LoVo (cell line): ENCODE results near the gene MINK1.

Experiments
- DNase-seq: peaks from one replicate; pipeline ENCODE4 v3.0.0-alpha.2; 2016; ENCODE audit warnings: low spot score

Gene MINK1

DNA sequence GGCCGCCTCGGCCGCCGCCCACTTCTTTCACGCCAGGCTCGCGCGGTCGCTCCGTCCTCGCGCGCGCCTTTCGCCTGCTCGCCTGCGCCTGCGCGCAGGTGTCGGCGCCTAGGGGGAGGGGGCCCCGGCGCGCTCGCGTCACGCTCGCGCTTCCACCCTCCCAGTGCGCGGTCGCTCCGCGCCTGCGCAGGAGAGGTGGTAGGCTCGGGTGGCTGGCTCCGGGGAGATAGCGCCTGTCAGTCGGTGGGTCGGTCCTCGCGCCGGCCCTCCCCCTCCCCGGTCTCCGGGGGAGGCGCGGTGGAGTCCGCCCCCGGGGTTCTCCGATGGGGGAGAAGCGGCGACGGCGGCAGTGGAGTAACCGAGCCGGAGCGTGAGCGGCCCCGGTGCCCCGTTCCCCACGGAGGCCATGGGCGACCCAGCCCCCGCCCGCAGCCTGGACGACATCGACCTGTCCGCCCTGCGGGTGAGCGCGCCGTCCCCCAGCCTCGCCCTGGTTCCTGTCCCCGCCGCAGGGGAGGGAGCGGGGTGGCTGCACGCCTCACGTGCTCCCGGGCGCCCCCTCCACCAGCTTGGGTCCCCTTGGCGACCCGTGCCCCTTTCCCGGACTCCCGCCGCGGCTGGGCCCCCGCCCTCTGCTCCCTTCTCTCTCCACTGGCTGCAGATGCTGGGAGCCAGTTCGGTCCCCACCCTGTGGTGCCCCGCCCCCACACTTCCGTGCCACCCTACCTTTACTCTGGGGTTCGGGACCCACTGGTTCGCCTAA lies at the start of gene MINK1:
MINK1 (plus strand) TSS at position 163 of the 763 bp plus-strand sequence; CDS start at position 407, 244 bp downstream.
- DNase-seq, result peak; percentile 96

DNA sequence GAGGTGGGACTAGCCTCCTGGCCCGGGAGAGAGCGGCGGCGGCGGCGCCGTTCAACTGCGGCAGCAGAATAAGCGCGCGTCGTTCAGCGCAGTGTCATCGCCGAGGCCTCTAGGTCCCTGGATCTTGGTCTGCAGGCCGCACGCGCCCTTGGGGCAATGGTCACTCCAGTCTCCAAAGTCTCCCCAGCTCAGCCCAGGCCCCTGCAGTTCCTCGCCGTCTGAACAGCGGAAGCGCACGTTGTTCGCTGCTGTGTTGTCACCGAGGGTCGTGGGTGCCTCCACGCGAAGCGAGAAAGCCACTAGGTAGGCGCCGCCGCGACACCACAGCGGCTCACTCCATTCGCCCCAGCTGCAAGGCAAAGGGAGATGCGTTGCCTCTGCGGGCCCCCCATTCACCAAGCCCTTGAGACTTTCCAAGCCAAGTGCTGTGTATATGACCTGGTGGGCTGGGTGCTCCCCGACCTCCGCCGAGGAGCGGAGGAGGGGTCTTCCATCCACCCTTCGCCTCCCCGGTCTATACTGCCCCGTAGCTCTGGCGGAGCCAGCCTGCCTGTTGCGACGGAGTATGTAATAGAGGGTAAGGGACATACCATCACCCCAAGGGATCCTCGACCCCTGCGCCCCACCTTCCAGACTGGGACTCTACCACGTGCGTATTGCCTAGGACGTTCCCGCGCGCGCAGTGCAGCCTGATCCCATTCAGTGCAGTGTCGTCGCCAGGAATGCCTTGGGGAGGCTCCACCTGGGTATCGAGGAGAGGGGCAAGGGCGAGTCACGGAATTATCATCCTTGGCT lies 47.6 kb upstream of the MINK1 start:
- DNase-seq, result no peak

DNA sequence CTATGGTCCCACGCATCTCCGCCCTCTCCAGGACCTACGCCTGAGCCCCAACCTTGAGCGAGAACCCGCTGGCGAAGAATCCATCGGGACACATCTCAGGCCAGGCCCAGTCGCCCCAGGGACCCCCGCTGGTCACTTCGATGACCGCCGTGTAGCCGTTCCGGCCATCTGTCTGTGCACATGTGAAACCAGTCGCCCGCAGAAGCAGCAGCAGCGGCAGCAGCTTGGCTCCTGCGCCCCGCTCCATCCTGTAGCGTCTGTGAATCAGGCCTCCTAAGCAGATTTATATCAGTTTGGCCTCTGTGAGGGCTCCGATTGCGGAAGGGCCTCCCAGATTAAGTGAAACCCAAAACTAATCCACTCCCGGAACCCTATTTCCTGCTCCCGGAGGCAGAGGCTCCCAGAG lies 47.0 kb upstream of the MINK1 start, which contains the start of gene VMO1:
VMO1 (minus strand) TSS at position 259 of the 406 bp plus-strand sequence; CDS start at position 247, 12 bp downstream.
- no peak for DNase-seq

DNA sequence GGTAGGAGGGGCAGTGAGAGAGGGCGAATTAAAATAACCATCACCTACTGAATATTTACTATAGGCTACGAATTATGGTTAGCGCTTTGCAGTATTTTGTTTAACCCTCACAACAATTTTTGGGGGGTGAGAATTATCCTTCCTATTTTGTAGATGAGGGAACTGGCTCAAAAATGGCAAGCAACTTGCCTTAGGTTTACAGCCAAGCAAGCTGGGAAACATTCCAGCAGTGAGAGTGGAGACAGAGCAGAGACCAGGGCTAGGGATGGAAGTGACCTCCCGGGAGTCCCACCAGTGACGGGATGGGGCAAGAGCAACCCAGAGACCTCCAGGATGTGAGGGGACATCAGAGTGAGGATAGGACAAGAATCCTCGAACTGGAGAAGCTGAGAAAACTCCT lies 46.6 kb upstream of the MINK1 start:
- no peak for DNase-seq

DNA sequence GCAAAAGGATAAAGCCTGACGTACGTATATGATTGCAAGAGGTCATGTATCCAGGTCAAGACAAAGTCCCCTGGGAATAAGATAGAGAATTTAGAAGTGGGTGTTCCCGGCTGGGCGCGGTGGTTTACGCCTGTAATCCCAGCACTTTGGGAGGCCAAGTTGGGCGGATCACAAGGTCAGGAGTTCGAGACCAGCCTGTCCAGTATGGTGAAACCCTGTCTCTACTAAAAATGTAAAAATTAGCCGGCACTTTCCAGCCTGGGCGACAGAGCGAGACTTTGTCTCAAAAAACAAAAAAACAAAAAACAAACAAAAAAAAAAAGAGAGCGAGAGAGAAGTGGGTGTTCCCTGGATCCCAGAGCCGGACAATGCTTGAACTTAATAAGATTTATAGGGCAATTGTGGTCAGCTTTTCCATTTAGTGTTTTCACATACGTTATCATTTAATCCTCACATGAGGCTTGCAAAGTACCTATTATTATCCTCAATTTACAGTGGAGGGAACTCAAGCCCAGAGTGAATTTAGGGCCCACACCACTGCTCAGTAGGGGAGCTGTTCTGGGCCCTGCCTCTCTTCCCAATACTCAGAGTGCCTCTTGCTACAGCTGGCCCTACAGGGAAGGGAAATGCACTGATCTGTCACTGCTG lies 44.9 kb upstream of the MINK1 start:
- DNase-seq, result no peak

DNA sequence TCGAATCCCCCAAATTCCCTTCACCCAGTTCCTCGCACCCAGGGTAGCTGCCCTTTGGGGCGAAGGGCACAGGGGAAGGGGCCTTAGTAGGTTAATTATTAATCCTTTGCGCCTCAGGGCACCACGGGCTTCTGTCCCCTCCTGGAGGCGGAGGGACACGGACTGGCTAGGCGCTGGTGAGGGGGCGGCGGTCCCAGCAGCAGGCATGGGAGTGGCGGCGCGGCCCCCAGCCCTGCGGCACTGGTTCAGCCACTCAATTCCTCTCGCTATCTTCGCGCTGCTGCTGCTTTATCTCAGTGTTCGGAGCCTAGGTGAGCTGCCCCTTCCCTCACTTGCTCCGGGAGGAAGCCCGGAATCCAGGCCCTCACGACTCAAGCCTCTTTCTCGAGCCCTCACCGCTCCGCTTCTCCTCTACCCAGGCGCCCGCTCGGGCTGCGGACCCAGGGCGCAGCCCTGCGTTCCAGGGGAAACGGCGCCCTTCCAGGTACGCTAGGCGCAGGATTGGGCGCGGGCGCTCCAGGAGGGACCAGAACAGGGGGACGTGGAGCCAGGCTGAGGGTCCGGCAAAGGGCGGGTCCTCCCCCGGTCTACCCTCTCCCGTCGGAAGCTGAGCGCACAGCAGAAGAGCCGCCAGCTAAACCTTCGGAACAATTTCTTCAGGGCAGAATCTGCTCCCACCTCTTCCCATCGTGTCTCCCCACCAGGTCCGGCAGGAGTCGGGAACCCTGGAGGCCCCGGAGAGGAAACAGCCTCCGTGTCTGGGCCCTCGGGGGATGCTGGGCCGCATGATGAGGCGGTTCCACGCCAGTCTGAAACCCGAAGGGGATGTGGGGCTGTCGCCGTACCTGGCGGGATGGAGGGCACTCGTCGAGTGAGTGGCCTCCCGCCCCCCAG lies 44.1 kb upstream of the MINK1 start, which contains the start of gene GLTPD2:
GLTPD2 (plus strand) TSS at position 158 of the 894 bp plus-strand sequence; CDS start at position 206, 48 bp downstream.
- DNase-seq, result no peak

DNA sequence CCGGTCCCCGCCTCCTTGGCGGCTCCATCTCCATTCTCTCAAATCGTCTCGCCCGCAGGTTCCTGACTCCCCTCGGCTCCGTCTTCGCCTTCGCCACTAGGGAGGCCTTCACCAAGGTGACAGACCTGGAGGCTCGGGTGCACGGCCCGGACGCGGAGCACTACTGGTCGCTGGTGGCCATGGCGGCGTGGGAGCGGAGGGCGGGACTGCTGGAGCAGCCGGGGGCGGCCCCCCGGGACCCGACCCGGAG lies 43.5 kb upstream of the MINK1 start:
- no peak for DNase-seq

DNA sequence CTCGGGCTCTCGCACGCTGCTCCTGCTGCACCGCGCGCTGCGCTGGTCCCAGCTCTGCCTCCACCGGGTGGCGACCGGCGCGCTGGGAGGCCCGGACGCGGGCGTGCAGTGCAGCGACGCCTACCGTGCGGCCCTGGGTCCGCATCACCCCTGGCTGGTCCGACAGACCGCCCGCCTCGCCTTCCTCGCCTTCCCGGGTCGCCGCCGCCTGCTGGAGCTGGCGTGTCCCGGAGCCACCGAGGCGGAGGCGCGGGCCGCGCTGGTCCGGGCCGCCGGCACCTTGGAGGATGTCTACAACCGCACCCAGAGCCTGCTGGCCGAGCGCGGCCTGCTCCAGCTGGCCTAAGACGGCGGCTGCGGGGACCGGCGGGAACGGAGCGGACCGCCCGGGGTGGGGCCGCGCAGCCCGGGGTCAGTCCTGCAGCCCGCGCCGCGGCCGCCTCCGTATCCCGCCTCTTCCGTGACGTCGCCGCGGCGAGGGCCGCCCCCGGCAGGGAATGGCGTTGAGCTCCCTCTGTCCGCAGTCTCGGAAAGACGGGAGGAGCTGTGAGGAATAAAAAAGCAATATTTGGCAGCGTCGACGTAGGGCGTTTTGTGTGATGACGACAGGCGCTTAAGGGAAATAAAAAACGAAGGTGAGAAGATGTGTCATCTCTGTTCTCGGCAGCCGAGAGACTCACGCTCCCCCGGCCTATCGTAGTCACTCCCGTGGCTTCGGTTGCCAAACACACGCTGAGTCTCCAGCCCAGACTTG lies 43.0 kb upstream of the MINK1 start:
- peak; percentile 88 for DNase-seq

DNA sequence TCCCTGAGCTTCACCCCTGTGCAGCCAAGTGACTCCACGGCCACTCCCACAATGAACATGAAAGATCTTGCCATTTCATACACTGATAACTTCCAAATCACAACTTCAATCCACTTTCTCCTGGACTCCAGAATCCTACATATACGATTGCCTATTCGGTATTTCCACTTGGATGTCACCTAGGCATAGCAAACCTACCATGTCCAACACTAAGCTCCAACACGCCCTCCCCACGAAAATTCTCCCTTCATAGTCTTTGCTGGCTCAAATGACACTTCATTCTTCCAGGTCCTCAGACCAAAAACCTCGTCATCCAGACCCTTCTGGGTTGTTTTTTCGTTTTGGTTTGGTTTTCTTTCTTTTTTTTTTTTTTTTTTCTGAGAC lies 42.4 kb upstream of the MINK1 start:
- no peak for DNase-seq

DNA sequence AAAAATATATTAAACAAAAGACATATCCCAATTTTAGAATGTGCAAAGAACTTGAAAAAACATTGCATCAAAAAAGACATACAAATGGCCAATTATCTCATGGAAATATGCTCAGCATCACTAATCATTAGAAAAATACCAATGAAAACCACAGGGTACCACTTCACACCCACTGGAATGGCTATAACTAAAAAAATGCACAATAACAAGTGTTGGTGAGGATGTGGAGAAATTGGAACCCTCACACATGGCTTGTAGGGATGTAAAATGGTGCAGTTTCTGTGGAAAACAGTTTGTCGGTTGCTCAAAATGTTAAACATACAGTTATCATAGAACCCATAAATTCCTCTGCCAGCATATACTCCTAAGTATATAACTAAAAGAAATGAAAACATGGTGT lies 38.0 kb upstream of the MINK1 start:
- DNase-seq, result no peak

DNA sequence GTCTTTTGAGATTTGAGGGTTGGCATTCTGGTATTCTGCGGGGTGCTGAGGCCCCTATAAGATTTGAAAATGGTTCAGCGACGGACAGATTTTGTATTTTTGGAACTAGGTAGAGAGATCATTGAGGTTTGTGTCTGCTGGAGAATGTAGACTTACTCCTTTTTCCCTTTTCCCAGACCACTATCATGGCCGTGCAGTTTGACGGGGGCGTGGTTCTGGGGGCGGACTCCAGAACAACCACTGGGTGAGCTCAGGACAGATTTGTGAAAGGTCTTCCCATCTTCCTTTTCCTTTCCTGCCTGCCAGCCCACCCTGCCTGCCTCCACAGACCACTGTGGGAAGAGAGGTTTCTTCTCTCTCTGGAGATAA lies 36.6 kb upstream of the MINK1 start:
- DNase-seq, result no peak

DNA sequence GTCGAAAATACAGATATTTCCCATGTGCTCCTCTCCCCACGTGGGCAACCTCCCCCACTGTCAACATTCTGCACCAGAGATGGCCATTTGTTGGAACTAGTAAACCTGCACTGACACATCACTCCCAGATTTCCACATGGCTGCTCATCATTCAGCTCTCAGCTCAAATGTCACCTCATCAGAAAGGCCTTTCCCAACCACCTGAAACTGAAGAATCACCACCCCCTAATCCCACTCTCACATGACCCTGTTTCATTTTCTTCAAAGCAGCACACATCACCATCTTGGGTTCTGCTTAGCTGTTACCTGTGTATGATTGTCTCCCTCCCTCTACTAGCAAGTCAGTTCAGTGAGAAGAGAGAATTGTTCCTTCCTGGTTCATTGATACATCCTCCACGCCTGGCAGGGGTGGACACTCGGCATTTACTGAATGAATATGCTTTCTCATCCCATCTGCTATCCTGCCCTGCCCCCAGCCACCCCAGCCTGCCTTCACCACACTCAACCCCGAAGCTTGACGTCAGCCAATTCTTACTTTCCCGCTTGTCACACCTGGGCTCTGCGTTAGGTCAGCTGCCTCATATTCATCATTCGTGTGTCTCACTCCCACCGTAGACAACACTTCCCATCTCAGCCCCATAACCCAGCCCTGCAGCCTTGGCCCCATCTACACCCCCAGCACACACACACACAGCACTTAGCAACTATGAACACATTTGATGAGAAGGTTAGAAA lies 32.5 kb upstream of the MINK1 start:
- DNase-seq, result no peak

DNA sequence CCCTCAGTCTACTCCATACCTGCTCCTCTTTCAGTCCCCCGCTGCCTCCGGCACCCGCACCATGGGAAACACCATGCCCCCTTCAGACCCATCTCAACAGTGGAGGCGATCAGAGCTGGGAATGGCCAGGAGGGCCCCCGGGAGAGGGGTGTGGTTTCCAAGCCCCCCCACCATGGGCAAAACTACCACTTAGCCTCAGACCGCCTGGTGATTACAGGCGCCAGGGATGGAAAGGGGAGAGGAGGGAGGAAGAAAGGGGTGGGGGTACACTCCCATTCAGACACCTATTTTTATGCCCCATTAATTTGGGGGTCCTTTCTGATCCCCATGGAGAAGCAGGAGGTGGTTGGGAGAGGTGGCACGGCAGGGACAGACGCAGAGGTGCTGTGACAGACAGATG lies 30.9 kb upstream of the MINK1 start, which contains the start of gene C17orf114:
C17orf114 (minus strand) TSS at position 101 of the 400 bp plus-strand sequence.
- no peak for DNase-seq

DNA sequence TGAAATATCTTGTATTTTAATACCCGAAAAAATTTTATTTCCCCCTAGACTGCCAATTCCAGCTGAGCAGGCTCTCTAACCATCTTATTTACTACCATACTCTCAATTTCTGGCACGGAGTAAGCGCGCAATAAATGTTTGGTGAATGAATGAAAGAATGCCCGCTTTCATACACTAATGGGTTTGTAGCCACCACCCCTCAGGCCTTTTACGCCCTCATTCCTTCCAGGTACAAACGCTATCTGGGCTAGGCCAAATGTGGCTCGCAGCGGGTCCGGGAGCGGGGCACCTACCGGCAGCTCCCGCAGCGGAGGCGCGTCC lies 26.7 kb upstream of the MINK1 start:
- DNase-seq, result peak; percentile 29

DNA sequence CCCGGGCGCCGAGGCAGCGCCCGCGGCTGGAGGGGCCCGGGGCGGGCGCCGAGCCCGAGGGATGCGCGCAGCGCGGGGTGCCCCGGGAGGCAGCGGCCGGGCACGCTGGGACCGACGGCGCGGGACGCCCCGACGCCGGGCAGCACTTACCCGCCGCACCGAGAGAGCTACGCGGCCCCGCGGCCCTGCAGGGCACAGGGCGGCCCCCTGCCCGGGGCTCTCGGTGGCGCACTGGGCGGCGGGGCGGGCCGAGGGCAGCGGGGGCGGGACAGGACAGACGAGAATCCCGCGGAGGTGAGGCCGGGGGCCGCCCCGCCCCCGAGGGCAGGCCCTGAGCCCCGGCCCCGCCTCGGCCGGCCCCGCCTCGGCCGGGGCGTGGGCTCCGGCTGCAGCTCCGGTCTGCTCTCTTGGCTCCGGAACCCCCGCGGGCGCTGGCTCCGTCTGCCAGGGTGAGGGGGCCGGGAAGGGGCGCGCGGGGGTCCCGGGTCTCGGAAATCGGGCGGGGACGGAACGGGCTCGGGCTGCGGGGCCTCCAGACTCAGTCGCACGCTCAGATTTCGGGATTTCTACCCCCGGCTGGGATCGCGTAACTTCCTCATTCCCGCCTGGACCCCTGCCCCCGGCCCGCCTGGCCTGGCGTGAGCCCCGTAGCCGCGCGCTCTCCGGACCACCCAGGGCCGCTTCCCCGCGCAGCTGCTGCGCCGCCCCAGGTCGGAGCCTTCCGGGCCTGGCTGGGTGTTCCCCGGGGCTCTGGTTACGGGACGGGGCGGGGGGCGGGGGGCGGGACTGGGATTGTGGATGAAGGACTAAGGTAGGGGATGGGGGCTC lies 26.1 kb upstream of the MINK1 start, which contains the start of gene PLD2:
PLD2 (plus strand) TSS at position 376 of the 828 bp plus-strand sequence. CDS start 621 bp downstream, outside the sequence.
- peak; percentile 87 for DNase-seq

DNA sequence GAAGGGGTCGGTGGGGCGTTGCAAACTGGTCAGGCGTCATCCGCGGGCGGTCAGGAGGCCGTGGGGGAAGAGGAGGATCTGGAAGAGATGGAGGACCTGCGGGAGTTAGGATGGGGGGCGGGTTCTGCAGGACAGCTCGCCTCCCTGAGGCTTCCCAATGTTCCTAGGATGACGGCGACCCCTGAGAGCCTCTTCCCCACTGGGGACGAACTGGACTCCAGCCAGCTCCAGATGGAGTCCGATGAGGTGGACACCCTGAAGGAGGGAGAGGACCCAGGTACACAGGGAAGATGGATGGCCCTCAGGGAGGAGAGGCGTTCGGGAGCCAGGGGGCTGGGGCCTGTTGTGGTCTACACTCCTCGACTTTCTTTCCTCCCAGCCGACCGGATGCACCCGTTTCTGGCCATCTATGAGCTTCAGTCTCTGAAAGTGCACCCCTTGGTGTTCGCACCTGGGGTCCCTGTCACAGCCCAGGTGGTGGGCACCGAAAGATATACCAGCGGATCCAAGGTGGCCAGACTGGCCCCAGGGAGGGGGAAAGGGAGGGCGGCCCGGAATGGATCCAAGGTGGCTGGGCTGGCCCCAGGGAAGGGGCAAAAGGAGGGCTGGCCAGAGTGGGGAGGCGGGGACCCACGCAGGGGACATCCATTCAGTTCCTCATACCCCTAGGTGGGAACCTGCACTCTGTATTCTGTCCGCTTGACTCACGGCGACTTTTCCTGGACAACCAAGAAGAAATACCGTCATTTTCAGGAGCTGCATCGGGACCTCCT lies 25.3 kb upstream of the MINK1 start:
- no peak for DNase-seq

DNA sequence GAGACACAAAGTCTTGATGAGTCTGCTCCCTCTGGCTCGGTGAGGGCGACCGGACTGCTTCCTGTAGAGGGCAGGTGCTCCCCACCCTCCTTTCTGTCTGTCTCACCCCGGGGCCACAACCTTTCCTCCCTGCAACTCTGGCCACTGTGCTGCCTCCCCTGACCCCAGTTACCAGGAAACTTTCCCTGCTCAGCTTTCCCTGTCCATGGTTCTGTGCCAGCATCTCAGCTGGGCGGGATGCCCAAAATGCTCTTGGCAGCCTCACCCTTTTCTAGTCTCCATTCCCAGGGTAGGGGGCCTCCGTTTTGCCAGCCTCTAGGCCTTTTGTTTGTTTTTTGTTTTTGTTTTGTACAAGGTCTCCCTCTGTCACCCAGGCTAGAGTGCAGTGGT lies 24.8 kb upstream of the MINK1 start:
- no peak for DNase-seq

DNA sequence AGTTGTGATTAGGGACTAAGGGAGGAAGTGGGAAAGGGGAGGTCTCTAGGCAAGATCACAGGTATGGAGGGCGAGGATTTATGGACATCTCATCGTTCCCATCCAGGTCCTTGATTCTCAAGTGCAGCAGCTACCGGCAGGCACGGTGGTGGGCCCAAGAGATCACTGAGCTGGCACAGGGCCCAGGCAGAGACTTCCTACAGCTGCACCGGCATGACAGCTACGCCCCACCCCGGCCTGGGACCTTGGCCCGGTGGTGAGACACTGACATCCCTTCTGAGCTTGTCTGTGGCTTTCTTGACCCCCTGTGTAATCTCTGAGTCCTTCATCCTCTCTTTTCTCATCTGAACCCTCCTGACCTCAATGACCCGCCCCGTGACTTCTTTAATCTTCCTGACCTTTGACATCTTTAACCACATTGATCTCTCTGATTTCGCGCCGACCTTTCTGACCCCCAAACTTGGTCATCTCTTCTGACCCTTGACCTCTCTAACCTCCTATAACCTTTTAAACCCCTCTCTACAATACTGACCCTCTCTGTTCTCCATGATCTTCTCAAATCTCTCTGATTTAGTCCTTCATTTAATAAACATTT lies 22.3 kb upstream of the MINK1 start:
- DNase-seq, result no peak
